ENCODE results near the gene FHIT.

- no peak for TF ChIP-seq CTCF (IDR thresholded peaks at IDR 0.05)
- no peak for TF ChIP-seq POLR2A (IDR thresholded peaks at IDR 0.05)
These were observed 1551.5 kb downstream of the FHIT start for GRCh38 chr3:59699648-59700320.
